Activated CD4-positive, CD25-positive, alpha-beta regulatory T cell treated with anti-CD3 and anti-CD28 coated beads, Interleukin-2, amount 50 U/mL, for 24 hours (primary cell): ENCODE data around the gene STRIP1.
"Not testable (repeated sequence)": the region's sequence is repeated elsewhere in the genome, so short reads cannot be mapped to it uniquely, and the experiment has no call there.

Experiments
- ATAC-seq, 2 donors: fragments of 150-1000 bp; cut with Tn5 transposase; one replicate each; pipeline ENCODE4 v1.10.0; 2021; ENCODE audit warnings: mild to moderate bottlenecking in 1 of 2, moderate library complexity in 1 of 2

STRIP1 gene

DNA sequence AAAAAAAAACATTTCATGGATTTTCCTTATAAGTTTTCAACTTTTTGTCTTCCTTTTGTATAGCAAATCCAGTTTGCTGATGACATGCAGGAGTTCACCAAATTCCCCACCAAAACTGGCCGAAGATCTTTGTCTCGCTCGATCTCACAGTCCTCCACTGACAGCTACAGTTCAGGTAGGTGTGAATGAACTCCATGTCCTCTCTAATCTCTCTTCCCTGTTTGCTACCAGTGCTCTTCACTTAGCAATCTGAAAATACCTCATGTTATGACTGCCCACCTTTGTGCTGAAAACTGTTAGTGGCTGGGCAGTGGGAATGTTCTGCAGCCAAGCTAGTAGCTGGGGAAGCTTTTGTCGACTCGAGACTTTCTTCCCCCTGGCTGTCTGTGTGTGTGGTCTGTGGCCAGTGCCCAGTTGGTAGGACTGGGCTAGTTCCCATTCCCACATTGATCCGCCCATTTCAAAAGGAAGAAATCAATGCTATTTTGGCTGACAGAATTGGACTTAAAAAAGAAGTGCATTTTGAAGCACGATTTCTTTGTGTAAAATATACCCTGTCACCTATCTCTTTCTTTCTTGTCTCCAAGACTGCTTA is 25.4 kb upstream of the STRIP1 start:
- ATAC-seq: no peak

DNA sequence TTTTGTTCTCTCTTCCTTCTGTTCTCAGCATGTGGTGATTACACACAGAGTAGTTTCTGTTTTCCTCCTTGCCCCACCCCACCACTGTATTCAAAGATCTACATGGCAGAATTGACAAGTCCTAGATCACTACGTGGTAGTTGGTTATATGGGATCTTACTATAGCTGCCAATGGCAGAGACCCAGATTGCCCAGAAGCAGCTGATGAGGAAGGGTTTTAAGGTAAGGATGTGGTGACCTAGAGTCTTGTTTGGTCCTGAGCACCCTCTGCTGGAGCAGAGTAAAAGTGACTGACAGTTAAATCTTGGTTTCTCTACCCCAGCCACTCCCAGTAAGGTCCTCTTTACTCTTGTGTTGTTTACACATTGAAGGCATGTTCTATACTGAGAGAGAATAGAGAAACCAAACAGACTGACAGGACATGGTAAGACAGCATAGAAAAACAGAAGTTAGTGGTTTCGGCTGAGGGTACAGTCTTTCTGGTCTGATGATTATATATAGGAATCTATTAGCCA is 22.8 kb upstream of the STRIP1 start:
- ATAC-seq: peak; percentile 86 to 89

DNA sequence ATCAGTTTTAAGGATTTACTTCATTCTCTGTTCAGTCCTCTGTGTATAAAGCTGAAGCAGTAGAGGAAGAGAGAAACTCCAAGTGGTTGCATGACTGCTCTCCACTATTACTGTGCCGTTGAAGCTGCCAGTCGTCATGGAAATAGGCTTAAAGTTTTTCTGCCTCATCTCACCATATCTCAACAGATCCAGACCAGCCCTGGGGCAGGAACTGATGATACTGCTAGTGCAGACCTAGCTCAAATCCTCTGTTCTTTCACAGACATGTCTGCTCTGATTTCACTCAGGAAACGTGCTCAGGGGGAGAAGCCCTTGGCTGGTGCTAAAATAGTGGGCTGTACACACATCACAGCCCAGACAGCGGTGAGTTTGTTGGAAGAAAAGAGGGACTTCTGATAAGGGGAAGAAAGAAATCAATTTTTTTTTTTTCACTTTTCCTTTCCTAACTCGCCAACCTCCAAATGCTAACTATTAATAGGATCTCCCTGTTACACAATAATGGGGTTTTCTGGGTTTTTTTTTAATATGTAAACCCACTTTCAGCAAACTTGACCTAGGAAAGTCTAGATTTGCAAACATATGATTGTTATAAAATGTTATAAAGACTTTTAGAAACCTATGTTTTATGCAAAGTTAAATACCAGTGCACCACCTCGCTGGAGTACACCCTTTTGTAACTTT is 22.2 kb upstream of the STRIP1 start:
- peak in 1 of 2 donors; percentile 44 for ATAC-seq

DNA sequence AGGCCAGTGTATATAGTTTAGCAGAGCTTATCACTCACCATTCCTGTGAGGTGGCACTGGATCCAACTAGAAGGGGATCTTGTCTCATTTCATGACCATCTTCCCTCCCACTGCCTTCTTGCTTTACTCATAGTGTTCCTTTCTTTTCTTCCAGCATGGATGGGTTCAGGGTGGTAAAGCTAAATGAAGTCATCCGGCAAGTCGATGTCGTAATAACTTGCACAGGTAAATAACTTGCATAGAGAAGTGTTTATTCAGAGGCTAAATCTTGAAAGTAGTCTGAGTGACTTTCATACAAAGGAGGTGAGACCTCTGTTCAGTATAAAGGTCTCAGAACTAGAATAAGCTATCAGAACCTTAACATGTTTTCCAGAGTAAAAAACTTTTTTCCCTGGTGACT is 16.6 kb upstream of the STRIP1 start:
- no peak for ATAC-seq

DNA sequence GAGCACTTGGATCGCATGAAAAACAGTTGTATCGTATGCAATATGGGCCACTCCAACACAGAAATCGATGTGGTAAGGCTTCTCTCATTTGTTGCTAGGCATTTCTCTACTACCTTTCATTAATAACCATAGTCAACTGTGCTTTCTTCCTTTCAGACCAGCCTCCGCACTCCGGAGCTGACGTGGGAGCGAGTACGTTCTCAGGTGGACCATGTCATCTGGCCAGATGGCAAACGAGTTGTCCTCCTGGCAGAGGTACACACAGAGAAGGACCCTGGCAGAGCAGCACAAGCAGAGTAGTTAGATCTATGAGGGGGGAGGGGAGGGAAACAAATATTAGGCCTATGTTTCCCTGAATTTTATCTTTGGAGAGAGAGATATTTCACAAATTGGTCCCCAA is 16.0 kb upstream of the STRIP1 start:
- no peak for ATAC-seq

DNA sequence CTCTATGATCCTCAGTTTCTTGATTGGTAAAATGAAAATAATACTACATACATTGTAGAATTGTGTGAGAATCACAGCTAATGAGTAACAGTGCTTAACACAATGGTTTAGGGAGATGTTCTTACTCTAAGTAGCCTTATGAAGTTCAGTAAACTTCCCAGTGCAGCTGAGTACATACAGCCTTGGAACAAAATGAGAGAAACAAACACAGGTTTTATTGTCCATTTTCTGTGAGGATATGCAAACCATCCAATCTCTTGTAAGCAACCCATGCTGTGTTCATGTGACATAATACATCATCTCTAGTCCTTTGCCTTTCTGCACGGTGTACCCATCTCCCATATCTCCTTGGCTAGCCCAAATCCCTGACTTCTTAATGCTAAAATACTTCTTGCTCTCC is 14.7 kb upstream of the STRIP1 start:
- no peak for ATAC-seq

DNA sequence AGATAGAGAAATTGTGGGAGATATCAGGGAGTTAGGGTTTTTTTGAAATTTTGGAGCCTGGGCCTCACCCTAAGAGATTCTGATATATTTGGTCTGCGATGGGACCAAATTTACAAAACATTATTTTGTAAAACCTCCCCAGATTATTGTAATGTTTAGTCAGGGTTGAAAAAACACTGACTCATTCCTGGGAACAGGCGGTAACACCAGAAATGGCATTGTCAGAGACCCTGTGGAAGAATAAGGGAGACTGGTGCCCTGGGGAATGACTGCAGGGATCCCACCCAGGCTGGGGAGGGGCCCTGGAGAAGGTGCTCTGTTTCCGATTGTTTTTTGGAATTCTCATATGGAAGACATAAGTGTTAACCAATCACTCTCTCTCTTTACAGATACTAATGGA is 13.1 kb upstream of the STRIP1 start:
- no peak for ATAC-seq

DNA sequence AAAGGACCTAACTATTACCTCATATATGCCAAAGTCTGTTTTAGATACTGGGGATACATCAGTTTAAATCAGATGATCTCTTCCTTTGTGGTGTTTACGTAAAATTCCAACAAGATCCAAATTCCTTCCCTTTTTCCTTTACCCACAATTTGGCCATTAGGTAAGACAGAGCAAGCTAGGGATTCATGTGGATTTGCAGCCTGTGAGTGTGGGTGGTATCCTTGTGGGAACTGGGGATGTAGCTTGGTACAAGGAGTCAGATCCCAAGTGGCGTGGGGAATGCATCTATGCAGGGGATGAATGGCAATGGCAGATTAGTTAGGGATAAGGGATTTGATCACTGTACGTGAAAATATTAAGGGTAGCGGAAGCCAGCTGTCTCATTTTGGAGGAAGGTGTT is 9.8 kb upstream of the STRIP1 start:
- ATAC-seq: no peak

DNA sequence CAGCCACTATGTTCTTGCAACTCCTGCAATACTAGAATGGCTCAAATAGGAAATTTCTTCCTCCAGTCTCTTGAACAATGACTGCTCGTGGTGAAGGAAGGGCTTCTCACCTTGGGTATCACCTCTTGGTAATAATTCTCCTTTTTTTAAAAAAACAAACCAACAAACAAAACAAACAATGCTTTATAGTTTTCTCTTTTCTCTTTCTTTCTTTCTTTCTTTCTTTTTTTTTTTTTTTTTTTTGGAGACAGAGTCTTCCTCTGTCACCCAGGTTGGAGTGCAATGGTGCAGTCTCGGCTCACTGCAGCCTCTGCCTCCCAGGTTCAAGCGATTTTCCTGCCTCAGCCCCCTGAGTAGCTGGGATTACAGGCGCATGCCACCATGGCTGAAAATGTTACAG is 3.7 kb upstream of the STRIP1 start:
- ATAC-seq: not testable (repeated sequence)

DNA sequence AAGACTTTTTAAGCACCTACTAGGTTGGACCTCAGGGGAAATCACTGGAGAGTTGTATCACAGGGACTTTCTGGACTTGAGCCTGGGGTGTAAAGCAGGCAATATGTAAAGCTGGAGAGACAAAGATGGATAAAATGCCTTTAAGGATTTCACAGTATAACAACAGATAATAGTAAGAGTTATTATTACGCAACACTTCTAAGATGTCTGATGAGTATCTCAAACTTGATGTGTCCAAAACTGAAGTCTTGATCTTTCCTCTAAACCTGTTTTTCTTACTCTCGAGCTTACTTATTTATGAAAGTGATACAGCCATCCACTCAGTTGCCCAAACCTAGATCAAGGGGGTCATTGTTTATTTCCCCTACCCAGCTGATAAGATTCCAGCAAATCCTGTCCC is 2.1 kb upstream of the STRIP1 start:
- no peak for ATAC-seq

DNA sequence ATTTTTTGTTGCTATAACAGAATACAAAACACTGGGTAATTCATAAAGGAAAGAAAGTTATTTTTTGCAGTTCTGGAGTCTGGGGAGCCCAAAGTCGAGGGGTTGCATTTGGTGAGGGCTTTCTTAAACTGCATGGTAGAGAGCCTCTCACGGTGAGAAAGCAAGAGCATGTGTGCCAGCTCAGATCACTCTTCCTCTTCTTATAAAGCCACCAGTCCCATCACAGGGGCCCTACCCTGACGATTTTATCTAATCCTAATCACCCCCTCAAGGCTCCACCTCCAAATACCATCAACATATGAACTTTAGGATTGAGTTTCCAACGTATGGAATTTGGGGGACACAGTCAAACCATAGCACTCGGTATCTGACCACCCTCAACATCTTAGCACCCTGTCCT is 1.0 kb upstream of the STRIP1 start:
- ATAC-seq: no peak

DNA sequence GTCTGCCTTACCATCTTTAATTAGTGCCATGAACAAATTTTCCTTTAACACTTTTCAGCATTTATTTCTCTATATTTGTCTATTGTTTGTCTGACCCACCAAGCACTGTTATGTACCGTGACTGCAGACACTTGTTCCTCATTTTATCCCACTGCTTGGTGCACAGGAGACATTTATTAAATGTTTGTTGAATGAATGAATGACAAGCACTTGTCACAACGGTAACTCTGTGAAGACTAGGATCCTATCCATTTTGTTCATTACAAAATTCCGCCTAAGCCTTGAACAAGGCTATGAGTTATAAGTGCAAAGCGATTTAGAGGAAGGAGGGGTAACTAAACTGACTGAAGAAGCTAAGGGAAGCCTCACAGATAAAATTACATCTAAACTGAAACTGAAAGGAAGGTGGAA is 379 bp upstream of the STRIP1 start:
- ATAC-seq: no peak

DNA sequence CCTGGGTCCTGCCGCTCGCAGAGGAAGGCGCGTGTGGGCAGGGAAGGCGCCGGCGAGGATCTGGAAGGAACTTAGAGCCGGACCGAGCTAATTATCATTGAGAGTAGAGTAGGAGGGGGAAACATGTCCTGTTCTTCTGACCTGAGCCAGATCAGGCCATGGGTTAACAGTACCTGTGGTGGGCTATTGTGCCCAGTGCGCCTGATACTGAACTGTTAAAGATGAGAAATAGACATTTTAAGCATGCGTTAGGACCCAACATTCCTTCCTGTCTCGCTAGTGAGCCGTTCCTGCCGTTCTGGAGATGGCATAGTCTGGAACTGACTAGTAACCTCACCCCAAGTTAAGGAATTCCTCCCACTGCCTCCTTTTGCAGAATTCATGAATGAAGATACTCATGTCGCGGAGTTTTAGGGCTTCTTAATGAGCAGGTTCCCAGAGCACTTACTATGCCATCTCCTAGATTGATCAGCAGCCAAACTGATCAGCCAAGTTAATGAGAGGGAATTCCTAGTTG is 870 bp downstream of the STRIP1 start:
- no peak for ATAC-seq

DNA sequence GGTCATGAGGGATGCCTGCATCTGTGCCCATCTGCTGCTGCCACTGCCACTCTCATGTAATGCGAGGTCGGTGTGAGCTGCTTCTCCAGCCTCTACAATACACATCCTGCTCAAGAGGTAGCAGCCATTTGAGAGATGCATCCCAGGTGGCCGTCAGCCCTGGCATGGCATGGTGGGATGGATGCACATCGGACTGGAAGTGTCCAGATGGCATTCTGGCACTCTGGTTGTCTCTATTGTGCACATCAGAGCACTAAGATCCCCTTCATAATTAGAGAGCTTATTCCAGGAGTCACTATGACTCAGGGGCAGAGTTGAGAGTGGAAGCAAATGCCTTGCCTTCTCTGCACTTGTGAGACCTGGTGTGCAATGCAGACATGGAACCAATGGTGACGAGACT is 3.8 kb downstream of the STRIP1 start:
- ATAC-seq: no peak

DNA sequence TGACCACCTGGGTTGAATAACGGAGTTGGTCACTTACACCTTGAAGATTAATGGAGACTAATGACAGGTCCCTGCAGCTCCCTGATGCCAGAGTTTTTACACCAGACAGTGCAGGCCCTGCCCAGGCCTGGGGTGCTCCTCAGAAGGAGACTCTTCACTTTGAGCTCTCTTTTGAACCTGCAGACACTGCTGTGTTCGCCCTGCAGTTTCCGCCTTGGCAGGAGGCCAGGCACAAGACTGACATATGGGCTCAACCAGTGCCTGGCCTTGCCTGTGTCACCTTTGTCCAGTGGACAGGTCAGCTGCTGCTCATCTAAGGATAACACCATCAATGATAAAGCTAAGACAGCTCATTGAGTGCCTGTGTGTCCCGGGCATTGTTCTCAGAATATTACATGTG is 5.2 kb downstream of the STRIP1 start:
- ATAC-seq: no peak

DNA sequence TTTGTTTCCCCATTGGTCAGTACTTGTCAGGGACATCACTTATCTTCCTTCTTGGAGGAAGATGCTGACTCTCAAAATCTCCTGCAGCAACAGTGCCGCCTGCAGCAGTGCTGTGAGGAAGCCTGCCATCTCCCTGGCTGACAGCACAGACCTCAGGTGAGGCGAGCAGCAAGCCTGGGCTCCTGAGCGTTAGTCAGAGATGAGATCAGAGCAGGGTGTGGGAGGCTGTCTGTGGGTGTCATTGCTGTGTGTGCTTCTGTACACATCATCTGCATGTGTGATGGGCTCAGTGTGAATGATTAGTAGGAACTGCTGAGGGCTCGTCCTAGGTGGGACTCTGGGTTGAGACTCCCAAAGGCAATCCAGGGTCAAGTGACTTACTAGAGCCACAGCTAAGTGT is 6.1 kb downstream of the STRIP1 start:
- ATAC-seq: peak; percentile 89 to 93

DNA sequence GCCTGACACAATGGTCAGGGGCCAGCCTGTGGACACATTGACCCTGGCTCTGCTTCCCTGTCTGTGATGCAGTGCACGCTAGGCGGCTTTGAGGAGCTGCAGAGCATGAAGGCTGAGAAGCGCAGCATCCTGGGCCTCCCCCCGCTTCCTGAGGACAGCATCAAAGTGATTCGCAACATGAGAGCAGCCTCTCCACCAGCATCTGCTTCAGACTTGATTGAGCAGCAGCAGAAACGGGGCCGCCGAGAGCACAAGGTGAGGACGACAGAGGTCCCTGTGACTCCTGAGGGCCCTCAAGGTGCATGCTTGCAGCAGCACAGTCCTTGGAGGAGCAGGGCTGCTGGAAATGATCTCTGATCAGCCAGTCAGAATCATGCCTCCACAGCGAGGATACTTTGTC is 8.6 kb downstream of the STRIP1 start:
- no peak for ATAC-seq

DNA sequence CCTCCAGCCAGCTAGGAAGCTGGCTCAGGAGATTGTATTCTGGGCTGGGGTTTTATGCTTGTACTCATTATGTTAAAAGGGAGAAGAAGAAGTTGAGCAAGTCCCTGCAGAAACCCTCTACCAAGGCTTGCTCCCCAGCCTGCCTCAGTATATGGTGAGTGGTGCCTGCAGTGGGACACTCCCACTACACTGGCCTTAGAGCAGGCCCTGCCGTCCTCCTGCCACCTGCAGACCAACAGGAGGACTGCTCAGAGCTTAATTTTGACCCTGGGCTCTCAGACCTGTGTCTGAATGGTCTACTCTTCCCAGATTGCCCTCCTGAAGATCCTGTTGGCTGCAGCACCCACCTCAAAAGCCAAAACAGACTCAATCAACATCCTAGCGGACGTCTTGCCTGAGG is 13.0 kb downstream of the STRIP1 start:
- ATAC-seq: no peak

DNA sequence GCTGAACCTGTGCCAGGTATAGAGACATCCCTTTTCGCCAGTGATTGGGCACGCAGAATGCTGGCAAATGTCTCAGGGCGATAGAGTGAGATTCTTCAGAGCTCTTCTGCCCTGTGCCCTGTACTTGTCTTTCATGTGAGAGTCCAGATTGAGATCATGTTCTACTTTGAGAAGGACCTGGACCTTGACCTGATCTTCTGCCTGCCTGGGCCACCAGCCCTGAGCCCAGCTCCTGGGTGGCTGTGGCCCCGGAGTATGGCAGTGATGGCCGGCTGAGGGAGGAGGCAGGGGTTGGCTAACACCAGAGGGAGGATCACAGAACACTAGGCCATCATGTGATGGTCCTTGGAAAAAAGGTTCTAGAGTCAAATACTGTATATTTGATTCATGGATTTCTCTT is 13.8 kb downstream of the STRIP1 start:
- no peak for ATAC-seq

DNA sequence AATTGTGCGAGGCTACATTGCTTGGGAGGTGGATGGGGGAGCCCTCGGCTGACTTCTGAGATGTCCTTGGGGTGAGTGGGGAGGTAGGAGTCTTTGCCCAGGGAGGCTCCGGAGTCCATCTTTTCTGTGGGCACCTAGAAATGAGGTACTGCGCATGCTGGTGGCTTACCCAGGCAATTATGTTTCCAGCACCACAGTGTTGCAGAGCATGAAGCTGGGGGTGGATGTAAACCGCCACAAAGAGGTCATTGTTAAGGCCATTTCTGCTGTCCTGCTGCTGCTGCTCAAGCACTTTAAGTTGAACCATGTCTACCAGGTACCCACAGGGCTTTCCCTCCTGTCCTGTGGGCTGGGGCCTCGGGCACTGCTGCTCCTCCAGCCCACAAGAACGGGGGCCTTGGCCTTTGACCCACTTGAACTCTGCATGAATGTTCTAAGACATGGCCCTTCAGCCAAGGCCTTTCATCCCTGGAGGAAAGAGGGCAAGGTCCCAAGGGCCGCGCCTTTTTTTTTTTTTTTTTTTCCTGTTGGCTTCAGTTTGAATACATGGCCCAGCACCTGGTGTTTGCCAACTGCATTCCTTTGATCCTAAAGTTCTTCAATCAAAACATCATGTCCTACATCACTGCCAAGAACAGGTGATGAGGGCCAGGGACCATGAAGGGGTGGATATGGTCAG is 14.6 kb downstream of the STRIP1 start:
- no peak for ATAC-seq

DNA sequence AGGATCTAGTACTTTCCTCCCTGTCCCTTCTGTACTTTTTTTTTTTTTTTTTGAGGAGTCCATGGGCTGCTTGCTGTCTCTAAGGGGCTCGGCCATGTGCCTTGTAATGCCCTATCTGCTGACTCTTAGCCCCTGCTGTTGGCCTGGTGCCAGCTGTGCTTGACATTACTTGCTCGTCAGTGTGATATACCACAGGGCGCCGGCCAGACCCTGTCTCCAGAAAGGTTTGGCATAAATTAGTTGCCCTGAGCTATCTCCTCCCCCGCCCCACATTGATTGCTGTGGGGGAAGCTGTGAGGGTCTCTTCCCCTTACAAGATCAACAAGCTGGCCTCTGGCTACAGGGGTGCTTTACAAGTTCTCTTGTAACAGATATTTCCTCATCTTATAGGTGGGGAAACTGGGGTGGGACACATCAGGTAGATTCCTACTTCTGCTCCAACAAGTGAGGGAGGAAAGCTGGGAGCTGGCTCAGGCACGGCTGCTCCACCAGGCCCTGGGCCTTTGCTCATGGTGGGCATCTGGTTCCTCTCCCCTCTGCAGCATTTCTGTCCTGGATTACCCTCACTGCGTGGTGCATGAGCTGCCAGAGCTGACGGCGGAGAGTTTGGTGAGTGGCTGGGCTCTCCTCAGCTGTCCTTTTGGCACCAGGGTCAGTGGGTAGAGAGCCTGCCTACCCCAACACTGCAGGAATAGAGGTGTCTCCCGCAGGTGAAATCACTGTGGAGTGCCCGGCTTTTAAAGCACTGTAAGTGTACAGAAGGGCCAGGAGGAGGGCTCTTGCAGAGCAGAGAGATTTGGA is 15.6 kb downstream of the STRIP1 start:
- no peak for ATAC-seq

DNA sequence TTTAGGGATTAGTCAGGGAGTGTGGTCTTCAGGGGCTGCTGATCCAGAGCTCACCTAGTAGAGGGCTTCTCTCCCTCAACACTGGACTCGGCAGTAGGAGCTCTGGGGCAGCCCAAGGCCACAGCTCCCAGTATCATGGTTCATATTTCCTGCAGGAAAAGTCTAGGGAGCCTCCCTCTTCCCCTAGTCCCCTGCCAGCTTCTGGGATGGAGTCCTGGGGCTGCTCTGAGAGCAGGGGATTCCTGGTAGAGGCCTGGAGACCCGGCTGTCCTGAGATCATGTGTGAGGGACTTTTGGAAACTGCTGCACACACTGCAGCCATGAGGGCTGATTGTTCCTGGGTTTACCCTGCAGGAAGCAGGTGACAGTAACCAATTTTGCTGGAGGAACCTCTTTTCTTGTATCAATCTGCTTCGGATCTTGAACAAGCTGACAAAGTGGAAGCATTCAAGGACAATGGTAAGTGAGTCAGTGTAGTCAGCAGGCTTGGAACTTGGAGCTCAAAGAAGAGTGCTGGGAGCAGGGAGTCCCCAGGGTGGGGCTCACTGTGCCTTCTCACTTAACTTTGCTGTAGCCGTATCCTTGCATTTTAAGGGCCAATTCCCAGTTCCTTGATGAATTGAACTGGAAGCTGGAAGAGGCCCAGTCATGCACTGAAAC is 16.3 kb downstream of the STRIP1 start:
- peak in 1 of 2 donors; percentile 17 for ATAC-seq

DNA sequence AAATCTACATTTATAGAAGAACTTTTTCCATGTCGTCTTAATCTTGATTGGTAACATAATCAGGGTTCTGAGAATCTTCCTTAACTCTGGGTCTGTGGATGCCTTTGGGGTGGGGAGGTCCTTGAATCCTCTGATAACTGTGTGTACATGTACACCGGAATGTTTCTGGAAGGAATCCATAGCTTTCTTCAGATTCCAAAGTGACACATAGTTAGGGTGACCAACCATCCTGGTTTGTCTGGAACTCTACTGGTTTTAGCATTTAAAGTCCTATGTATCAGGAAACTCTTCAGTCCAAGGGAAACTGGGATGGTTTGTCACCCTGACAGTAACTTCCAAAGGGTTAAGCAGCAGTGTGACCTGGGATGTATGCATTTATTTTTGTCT is 16.8 kb downstream of the STRIP1 start:
- ATAC-seq: no peak
